ENCODE measurements around the gene PPP1R16B.
A peak's percentile ranks its signal among the peaks of the same experiment; 100 is the strongest.
"Not testable (repeated sequence)": the region's sequence is repeated elsewhere in the genome, so short reads cannot be mapped to it uniquely, and the experiment has no call there.

Gene PPP1R16B

GRCh38 chr20:38857703-38858102 is 52.2 kb downstream of the PPP1R16B start:
- TF ChIP-seq CTCF (IDR thresholded peaks at IDR 0.05; ENCODE audit: low read depth, low read length, missing control alignments) = no peak
- DNase-seq (ENCODE audit: low read depth) = no peak
- no peak overlapping the region for H3K4me3 ChIP-seq (ENCODE audit: low read depth, low read length)

GRCh38 chr20:38859070-38859690 is 53.7 kb downstream of the PPP1R16B start:
- no peak for TF ChIP-seq CTCF (IDR thresholded peaks at IDR 0.05; ENCODE audit: low read depth, low read length, missing control alignments)
- H3K4me3 ChIP-seq (ENCODE audit: low read depth, low read length) = no peak overlapping the region
- no peak for DNase-seq (ENCODE audit: low read depth)

- DNase-seq (ENCODE audit: low read depth); H3K4me3 ChIP-seq (ENCODE audit: low read depth, low read length): not testable (repeated sequence)
Observed at GRCh38 chr20:38859857-38860256, 54.4 kb downstream of the PPP1R16B start.

- H3K4me3 ChIP-seq (ENCODE audit: low read depth, low read length) = no peak overlapping the region
- DNase-seq (ENCODE audit: low read depth) = no peak
- no peak for TF ChIP-seq CTCF (IDR thresholded peaks at IDR 0.05; ENCODE audit: low read depth, low read length, missing control alignments)
Observed at GRCh38 chr20:38861071-38861401, 55.5 kb downstream of the PPP1R16B start.

- H3K4me3 ChIP-seq (ENCODE audit: low read depth, low read length) = peak overlapping the region; percentile 5; the same call in 1 of the 2 replicates
- no peak for TF ChIP-seq CTCF (IDR thresholded peaks at IDR 0.05; ENCODE audit: low read depth, low read length, missing control alignments)
- DNase-seq (ENCODE audit: low read depth) = no peak
Observed at GRCh38 chr20:38862226-38862625, 56.7 kb downstream of the PPP1R16B start.

- no peak overlapping the region for H3K4me3 ChIP-seq (ENCODE audit: low read depth, low read length)
- no peak for TF ChIP-seq CTCF (IDR thresholded peaks at IDR 0.05; ENCODE audit: low read depth, low read length, missing control alignments)
- peak; percentile 72 for DNase-seq (ENCODE audit: low read depth)
Observed at GRCh38 chr20:38863024-38863851, 57.7 kb downstream of the PPP1R16B start.

GRCh38 chr20:38864662-38865061 is 59.2 kb downstream of the PPP1R16B start:
- TF ChIP-seq CTCF (IDR thresholded peaks at IDR 0.05; ENCODE audit: low read depth, low read length, missing control alignments) = no peak
- DNase-seq (ENCODE audit: low read depth) = no peak
- no peak overlapping the region for H3K4me3 ChIP-seq (ENCODE audit: low read depth, low read length)

All from GM12864 (cell line).